GM21529 (cell line): Measurements from ENCODE around the gene LRWD1.
A peak's percentile ranks its signal among the peaks of the same experiment; 100 is the strongest.
"Not testable (repeated sequence)": the region's sequence is repeated elsewhere in the genome, so short reads cannot be mapped to it uniquely, and the experiment has no call there.

Experiments
- ATAC-seq: cut with Tn5 transposase; IDR thresholded peaks from one replicate; pipeline ENCODE4 v1.9.1; 2021; ENCODE audit not compliant: unreplicated experiment

Gene LRWD1

GRCh38 chr7:102467581-102468477 is 3.0 kb downstream of the LRWD1 start:
- ATAC-seq, result no peak

- ATAC-seq, result no peak
Measured at GRCh38 chr7:102468478-102469350, 3.9 kb downstream of the LRWD1 start.

GRCh38 chr7:102469351-102469971 is 4.7 kb downstream of the LRWD1 start:
- ATAC-seq, result no peak

- no peak for ATAC-seq
Measured at GRCh38 chr7:102469972-102470825, 5.4 kb downstream of the LRWD1 start.

- no peak for ATAC-seq
Measured at GRCh38 chr7:102471791-102472125, 7.0 kb downstream of the LRWD1 start.

- ATAC-seq, result no peak
Measured at GRCh38 chr7:102472126-102473041, 7.6 kb downstream of the LRWD1 start.

- no peak for ATAC-seq
Measured at GRCh38 chr7:102473271-102473991, 8.6 kb downstream of the LRWD1 start.

GRCh38 chr7:102474116-102474515 is 9.3 kb downstream of the LRWD1 start:
- not testable (repeated sequence) for ATAC-seq

GRCh38 chr7:102474736-102475435 is 10.1 kb downstream of the LRWD1 start:
- not testable (repeated sequence) for ATAC-seq

GRCh38 chr7:102478314-102479208 is 13.8 kb downstream of the LRWD1 start, which contains the start of gene POLR2J:
Gene POLR2J (minus strand): TSS chr7:102478922. CDS start chr7:102478860, 62 bp downstream.
- peak; percentile 86 for ATAC-seq

- peak; percentile 18 for ATAC-seq
Measured at GRCh38 chr7:102479209-102479584, 14.4 kb downstream of the LRWD1 start.

GRCh38 chr7:102479982-102480637 is 15.3 kb downstream of the LRWD1 start:
- not testable (repeated sequence) for ATAC-seq

GRCh38 chr7:102481962-102482361 is 17.2 kb downstream of the LRWD1 start:
- ATAC-seq, result not testable (repeated sequence)

- ATAC-seq, result not testable (repeated sequence)
Measured at GRCh38 chr7:102484317-102484716, 19.5 kb downstream of the LRWD1 start.

- peak; percentile 55 for ATAC-seq
Measured at GRCh38 chr7:102490529-102491075, 25.8 kb downstream of the LRWD1 start.

- ATAC-seq, result peak; percentile 41
Measured at GRCh38 chr7:102493220-102493935, 28.6 kb downstream of the LRWD1 start.
